Dedifferentiated amniotic fluid mesenchymal stem cell (primary cell): Measurements from ENCODE around the gene CYP3A5.
"Not testable (repeated sequence)": the region's sequence is repeated elsewhere in the genome, so short reads cannot be mapped to it uniquely, and the experiment has no call there.

Experiments used
- DNase-seq: peaks from one replicate; pipeline ENCODE4 v3.0.0-alpha.2; 2016; ENCODE audit errors: extremely low spot score

Gene CYP3A5

DNA sequence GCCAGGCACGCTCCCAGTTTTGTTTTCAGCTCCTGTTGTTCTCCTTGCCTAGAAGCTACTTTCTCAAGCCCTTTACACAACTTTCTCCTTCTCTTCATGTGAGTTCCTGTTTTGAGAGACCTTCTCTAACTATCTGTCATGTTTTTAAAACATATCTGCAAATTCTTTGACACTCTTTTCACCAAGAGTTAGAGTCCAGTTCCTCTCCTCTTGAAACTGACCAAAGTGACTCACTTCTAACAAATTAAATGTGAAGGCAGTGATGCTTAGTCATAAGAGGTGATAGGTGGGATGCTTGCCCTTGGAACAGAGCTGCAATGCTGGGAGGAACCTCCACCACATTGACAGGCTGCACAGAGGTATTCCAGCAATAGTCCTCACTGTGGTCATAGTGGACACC is 37.8 kb downstream of the CYP3A5 start:
- no peak for DNase-seq

DNA sequence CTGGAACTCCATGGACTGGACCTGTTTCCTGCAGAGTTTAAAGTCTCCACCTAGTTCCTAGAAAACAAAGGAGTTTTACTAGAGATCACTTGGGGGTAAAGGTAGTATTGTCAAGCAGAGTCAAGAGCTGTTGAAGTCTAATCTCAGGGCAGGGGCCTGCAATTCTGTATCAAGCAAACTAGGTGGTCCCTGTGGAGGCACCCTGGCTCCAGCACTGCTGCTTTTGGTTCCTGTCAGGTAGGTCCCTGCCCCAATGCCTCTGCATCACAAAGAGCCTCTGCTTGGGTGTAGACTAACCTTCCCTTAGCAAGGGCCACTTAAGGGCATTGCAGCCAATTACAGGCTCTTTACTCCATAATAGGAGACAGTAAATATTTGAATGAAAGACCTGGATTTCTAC is 40.5 kb downstream of the CYP3A5 start:
- DNase-seq, result no peak

DNA sequence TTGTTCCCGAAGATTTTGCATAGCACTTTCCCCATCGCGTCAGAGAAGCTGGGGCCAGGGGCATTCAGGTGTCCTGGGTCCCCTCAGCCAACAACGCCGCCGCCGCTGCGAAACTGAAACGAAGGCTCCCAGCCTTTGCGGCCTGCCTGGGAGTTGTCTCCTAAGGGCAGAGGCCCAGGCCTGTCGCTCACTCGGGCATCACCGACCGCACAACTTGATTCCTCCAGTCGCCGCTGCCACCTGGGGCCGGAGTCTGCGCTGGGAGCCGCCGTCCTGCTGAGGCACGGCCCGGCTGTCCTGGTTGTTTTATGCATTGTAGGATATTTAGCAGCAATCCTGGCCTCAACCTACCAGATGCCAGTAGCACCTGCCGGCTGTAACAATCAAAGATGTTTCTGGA is 41.1 kb downstream of the CYP3A5 start:
- DNase-seq, result no peak

DNA sequence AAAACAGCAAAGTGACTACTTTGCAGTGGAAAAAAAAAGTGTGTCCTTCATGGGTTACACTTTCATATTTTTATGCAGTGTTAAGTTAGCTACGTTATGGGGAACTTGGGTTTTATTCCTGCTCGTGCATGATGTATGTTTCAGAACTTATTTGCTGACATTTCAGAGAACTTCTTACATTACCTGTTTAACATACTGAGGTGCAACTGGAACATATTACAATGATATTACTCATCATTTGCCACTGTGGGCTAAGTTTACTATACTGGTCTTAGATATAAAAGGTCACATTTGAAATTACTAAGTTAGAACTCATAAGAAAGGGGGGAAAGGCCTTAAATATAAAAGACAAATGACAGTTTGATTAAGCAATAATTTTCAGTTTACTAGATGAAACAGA is 42.4 kb downstream of the CYP3A5 start:
- DNase-seq, result not testable (repeated sequence)

DNA sequence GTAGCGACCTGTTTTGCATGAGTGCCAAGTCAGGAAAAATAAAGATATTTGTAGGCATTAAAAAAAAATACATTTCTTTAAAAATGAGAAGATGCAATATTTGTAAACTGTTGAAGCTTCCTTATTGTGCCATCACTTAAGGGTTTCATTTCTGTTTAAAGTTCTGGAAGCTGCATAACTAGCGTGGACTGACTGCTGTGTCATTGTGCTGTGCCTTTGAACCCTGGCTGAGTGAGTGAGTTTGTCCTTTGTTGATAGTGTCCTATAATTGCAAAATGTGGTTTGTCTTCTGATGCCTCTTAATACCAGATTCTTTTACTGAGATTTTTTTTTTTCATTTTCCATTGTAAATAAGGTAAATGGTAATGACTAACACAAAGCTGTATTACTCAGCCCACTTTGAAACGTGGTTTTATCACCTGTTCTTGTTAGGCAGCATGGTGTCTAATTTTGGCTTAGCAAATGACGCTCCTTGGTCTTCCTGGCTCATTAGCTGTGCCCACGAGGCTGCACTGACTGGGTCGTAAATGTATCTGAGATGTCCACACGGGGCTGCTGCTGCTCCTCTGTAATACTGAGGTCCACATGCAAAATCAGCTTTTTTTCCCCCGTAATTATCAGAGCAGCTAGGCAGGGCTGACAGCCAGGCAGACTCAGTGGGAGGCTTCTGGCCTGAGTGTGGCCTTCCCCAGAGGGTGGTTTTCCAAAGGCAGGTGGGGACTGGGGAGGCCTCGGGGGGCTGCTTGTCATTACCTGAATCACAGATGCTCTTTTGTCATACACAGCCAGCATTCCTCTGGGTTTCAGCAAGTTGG is 48.3 kb downstream of the CYP3A5 start:
- no peak for DNase-seq

DNA sequence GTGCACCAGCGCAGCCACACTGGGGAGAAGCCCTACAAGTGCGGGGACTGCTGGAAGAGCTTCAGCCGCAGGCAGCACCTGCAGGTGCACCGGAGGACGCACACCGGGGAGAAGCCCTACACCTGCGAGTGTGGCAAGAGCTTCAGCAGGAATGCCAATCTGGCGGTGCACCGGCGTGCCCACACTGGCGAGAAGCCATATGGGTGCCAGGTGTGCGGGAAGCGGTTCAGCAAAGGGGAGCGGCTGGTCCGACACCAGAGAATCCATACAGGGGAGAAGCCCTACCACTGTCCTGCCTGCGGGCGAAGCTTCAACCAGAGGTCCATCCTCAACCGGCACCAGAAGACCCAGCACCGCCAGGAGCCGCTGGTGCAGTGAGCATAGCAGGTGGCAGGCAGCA is 50.2 kb downstream of the CYP3A5 start:
- DNase-seq, result no peak

DNA sequence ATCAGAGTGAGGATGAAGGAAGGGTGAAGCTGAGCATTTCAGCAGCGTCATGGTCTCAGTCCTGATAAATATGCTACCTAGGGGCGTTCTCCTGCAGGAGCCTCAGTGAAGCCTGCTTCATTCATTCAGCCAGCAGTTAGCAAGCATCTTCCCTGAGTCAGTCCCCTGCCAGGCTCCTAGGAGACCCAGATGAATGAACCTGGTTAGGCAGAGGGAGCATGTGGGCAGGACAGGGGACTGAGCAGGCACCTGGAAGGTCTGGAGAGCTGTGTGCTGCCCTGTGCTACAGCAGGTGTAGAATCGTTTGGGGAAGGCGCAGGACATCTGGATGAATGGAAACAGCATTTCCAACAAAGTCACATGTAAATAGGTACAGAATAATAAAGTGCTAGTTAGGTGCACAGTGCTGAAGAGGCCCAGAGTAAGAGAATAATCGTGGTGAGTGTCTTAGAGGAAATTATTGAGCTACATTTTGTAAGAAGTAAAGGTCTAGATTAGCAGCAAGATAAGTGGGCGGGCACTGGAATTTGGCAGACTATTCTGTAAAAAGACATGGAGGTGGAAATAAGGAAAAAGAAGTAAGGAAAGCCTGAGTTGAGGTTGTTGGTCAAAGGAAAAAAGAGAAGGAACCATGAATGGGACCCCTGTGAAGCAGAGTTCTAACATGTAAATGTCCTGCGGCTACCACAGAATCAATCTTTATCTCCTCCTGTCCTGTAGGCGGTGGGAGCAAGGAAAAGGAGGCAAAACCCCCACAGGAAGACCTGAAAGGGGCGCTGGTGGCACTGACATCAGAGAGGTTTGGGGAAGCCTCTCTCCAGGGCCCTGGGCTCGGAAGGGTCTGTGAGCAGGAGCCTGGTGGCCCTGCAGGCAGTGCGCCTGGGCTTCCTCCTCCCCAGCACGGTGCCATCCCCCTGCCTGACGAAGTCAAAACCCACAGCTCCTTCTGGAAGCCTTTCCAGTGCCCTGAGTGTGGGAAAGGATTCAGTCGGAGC is 51.0 kb downstream of the CYP3A5 start:
- DNase-seq, result no peak

DNA sequence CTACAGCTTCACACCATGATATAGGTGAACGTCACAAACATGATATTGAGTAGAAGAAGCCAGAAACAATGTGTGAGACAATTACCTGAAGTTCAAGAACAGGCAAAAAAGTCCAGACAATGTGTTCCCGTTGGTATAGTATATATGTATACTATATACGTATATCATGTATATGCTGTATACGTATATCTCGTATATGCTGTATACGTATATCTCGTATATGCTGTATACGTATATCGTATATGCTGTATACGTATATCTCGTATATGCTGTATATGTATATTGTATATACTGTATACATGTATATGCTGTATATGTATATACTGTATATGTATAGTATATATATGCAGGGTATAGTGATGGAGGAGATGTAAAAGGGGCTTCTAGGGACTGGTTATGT is 52.3 kb downstream of the CYP3A5 start:
- DNase-seq, result no peak

DNA sequence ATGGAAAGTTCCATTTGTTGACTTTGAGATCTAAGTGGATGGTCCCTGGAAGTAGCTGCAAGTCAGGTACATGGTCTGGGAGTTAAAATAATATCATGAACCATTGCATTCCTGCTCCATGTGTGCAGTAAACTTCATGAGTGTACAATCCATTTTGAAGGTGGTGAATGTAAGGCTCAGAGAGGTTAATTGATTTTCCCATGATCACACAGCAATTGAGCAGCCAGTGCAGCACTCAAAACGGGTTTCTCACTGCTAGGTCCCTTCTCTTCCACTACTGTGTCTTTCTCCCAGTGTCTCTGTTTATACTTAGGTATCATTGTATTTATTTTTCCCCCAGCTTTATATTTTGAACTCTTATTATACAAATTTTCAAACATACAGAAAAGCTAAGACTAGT is 53.1 kb downstream of the CYP3A5 start:
- no peak for DNase-seq

DNA sequence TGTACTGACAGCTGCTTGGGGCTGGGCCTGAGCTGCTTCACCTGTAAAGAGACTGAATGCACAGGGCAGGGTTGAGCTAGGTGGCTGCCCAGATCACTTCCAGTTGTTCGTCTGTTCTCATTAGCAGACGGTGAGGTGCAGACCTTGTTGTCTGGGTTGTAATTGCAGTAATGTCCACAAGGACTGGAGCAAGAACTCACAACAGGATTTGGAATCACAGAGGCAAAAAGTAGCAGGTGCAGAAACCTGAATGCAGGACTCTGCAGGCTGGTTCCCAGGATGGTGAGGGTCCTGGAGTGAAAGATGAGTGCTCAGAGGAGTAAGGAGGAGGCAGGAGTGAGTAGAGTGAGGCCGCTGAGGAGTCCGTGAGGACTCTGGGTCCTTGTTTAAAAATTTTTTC is 53.8 kb downstream of the CYP3A5 start:
- DNase-seq, result no peak

DNA sequence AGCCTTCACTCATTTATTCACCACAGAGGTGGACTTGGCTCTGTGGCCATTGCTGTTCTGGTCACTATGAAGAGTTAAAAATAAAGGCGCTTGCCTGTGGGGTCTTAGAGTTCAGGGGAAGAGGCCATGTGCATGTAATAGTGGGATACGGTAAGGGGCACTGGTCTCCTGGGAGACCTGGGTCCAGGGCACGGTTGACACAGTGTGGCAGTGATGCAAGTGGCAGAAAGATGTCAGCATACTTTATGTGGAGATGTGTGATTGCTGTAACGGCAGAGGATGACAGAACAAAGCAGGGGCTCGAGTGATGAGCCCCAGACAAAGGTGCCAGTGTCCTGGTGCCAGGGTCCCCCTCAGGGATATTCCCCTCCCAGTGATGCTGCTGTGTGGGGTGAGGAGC is 54.5 kb downstream of the CYP3A5 start:
- no peak for DNase-seq

DNA sequence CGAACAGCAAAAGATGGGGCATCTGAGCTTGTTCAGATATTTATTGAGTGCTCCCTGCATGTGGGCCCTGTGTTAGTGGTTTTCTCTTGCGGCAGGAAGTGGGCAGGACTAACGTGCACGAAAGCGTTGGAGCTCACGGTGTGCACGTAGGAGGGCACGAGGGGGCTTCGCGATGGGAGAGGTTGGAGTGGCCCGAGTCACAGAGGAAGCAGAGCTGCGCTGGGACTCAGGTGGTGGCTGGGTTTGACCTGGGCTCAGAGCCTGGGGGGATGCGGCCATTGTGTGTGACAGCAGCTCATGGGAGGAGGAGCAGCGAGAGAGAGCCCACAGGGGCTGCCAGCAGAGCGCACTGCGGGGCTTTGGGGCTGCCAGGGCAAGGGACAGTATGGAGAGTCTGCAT is 55.3 kb downstream of the CYP3A5 start:
- DNase-seq, result no peak

DNA sequence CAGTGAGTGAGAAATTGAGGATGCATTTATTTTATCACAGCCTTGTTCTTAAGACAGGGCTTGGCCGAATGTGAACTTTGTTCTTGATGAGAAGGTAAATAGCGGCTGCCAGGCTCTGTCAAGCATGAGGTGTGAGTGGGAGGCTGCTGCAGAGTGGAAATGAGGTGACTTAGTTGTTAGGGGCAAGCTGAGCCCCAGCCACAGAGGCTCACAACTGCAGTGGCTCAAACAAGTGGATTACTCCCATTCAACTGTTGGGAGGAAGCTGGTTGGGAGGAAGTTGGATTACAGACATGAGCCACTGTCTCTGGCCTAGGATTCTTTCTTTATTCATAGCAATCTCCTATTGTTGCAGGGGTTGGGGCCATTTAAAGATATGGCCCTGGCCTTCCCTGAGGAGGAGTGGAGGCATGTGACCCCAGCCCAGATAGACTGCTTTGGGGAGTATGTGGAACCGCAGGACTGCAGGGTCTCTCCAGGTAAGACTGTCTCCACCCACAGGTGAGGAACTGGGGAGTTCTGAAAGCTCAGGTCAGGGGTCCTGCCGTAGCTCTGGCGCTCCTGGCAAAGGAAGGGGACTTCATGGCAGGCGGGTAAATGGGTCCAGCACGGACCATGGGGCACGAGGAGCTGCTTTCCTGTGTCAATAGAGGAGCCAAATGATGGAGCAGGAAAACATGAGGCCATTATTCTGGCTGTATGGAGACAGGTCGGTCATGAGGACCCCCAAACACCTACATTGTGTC is 55.9 kb downstream of the CYP3A5 start:
- DNase-seq, result no peak

DNA sequence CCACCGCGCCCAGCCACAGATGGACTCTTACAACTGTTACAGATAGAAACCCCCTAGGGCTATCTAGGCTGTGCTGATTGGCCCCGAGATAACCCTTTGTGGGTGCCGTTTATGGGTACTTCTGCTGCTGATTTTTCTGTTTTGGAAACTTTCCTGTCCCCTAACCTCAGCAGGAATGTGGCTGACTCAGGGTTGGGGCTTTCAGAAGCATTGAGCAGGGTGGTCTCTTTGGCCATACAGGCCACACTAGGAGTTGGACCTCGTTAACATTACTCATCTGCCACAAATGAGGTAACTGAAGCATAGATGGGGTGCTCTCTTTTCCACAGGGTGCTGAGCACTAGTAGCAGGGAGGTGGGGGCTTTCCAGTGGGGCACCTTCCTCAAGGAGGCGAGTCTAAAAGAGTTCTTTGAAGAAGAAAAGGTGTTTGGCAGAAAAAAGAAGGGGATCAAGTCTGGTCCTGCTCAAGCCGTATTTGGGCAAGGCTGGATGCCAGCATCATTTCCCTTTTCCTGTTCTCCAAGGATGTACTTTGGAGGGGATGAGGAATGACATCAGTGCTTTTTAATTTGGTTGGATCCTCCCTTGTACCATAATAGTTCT is 56.6 kb downstream of the CYP3A5 start:
- DNase-seq, result no peak

DNA sequence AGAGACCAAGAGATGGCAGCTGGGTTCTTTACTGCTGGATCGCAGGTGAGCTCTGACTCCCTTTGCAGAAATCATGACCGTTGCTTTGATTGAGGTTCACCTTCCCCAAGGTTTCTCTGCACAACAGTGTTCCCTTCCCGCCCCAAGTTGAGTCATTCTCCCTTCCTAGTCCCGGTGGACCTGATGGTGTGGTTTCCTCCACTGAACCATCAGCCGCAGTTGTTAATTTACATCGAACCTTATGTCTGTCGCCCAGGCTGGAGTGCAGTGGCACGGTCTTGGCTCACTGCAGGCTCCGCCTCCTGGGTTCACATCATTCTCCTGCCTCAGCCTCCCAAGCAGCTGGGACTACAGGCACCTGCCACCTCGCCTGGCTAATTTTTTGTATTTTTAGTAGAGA is 57.2 kb downstream of the CYP3A5 start:
- no peak for DNase-seq

DNA sequence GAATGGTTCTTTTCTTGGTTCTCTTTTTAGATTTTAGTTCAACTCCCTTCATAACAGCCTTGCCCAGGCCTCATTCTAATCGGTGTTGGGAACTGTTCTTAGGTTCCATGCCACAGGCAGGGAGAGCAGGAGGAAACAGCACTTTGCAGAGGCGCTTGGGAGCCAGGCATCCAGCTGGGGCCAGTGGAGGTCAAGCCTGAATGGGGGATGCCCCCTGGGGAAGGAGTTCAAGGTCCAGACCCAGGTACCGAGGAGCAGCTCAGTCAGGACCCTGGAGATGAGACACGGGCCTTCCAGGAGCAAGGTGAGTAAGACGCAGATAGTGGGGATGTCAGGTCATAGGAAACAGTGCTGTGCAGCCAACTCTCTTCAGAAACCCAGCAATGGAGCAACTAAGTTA is 58.5 kb downstream of the CYP3A5 start:
- no peak for DNase-seq

DNA sequence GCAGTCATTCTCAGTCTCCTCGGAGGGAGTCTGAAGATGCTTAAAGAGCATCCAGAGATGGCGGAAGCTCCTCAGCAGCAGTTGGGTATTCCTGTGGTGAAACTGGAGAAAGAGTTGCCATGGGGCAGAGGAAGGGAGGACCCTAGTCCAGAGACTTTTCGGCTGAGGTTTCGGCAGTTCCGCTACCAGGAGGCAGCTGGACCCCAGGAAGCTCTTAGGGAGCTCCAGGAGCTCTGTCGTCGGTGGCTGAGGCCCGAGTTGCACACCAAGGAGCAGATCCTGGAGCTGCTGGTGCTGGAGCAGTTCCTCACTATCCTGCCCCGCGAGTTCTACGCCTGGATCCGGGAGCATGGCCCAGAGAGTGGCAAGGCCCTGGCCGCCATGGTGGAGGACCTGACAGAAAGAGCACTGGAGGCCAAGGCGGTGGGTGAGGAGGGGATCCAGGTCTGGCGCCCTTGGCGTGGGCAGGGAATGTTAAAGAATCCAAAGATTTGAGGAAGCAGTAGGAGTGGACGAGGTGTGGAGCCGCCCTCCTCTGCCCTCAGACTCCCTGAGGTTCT is 60.1 kb downstream of the CYP3A5 start:
- no peak for DNase-seq

DNA sequence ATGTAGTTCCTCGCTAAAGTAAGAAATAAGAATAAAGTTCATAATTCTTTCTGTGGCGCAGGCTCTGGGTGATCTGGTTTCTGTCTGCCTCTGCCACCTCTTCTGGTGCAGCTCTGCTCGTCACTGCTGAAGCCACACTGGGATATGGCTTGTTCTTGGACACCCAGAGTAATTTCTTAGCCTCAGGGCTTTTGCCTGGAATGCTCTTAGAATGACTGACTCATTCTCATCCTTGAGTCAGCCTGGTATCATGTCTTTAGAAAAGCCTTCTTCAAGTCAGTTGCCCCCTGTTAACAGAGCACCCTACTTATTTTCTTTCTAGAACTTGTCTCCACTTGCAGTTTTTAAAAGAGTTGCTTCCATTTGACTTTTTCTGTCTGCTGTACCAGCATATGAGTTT is 61.1 kb downstream of the CYP3A5 start:
- peak; percentile 72 for DNase-seq

DNA sequence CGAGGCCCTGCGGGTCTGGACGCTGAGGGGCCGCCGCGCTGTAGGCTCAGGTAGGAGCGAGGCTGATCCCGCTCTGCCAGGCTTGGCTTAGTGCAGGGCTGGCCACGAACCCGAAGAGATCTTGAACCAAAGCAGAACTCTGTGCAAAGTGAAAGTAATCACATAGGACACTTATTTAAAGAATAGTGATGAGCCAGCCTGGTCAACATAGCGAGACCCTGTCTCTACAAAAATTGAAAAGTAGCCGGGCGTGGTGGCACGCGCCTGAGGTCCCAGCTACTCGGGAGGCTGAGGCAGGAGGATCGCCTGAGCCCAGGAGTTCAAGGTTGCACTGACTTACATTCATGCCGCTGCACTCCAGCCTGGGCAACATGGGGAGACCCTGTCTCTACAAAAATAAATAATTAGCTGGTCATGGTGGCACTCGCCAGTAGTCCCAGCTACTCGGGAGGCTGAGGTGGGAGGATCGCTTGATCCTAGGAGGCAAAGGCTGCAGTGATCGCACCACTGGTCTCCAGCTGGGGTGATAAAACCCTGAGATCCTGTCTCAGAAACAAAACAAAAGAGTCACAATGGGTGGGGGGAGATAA is 62.5 kb downstream of the CYP3A5 start:
- DNase-seq, result no peak

DNA sequence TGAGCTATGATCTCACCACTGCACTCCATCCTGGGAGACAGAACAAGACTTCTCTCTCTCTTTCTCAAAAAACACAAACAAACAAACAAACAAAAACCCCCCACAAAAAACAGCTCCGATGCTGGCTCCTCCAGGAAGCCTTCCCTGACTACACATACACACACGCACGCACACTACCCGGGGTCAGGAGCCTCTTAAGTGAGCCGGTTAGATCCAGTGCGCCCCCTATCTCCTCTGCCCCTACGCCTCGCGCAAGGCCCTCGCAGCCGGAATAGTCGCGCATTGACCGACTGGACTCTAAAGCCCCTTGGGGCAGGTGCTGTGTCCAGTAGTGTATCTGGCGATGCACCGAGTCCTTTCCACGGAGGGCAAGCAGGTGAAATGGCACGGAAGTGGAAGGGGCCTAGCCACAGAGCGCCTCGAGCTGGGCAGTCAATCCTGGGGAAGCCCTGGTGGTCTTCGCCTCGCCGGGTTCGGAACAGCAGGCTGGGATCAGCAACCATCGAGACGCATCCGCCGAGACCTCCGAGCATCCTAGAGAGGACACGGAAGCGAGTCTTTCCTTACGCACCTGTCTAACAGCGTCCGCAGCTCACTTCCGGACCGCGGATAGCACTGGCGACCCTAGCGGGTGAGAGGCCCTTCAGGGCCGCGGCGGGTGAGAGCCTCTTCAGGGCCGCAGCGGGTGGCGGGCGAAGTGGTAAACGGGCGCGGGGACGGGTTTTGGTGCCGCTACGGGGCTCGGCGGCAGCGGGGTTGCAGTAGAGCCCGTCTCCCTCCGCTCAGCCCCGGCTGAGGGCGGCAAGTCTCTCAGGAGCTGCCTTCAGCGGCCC is 63.2 kb downstream of the CYP3A5 start, which contains the start of gene ZSCAN25:
Gene ZSCAN25 (plus strand): TSS at position 588 of the 833 bp plus-strand sequence. CDS start 2,661 bp downstream, outside the sequence.
- DNase-seq, result peak; percentile 89
